Heart left ventricle (tissue), 13 donors: ENCODE results near the gene ZNF638.

ENCODE experiments used
- CTCF ChIP-seq, 12 donors: fragments of 200-600 bp; sonication (generic) in 4 of 12; IDR thresholded peaks; one replicate each; pipeline versions ENCODE4 v1.5.0 to v1.8.0; 2018 to 2022; ENCODE audit warnings: antibody characterized with exemption in 12 of 12, mild to moderate bottlenecking in 5 of 12
- POLR2A ChIP-seq, 2 donors: fragments of 450-650 bp; IDR thresholded peaks; one replicate each; pipeline ENCODE4 v1.6.1; 2017; ENCODE audit warnings: antibody characterized with exemption in 2 of 2, mild to moderate bottlenecking in 2 of 2, moderate library complexity in 2 of 2
- donor health status: ischemic (EF 13 %, LVEDD 7.1; RV severe dilation, severe dysfunction).
- donor health status: DM: no; HTN: yes; CAD: no.
- donor health status: DM: no; HTN: no; CAD: no.
- donor health status: ischemic (EF 25% LVEDD 6.9; RV normal size, moderate dysfunction).
- donor health status: ischemic (EF 25% LVEDD 5.7; RV mildly dilated, moderate dysfunction).
- donor health status: ischemic (EF 35%, LVEDD 5.7; RV mildly dilated, moderate dysfunction).
- donor health status: nonischemic (EF 11% LVEDD 7.7; RV severe dilation, severe dysfunction).
- donor health status: DM: yes; HTN: yes; CAD: no.
- donor health status: PGD.
- donor health status: ischemic (EF 29% LVEDD 5.4; RV normal size, mild dysfunction).
- donor health status: nonischemic (EF 23%, LVEDD 6.1; RV moderate dilation, normal function).

GRCh38 chr2:71419145-71419544 is 87.6 kb downstream of the ZNF638 start:
- no peak for TF ChIP-seq CTCF (IDR thresholded peaks at IDR 0.05)
- no peak for TF ChIP-seq POLR2A (IDR thresholded peaks at IDR 0.05)
